GM12865 (cell line): ENCODE measurements around the gene AGBL4.

Experiments used
- DNase-seq: peaks from one replicate; pipeline ENCODE4 v3.0.0; 2010; ENCODE audit warnings: low read depth
- H3K4me3 ChIP-seq: 2 replicates; pipeline ENCODE4 v1.5.1; 2011; ENCODE audit warnings: mild to moderate bottlenecking, low read depth, low read length, control low read depth
- TF ChIP-seq, protein P1 (sequence below): IDR thresholded peaks from 2 replicates; pipeline ENCODE4 v1.5.1; 2011; ENCODE audit warnings: low read length, control low read depth, low read depth, inconsistent platforms; ENCODE audit not compliant: insufficient read depth; ENCODE audit errors: missing control alignments

Gene AGBL4

DNA sequence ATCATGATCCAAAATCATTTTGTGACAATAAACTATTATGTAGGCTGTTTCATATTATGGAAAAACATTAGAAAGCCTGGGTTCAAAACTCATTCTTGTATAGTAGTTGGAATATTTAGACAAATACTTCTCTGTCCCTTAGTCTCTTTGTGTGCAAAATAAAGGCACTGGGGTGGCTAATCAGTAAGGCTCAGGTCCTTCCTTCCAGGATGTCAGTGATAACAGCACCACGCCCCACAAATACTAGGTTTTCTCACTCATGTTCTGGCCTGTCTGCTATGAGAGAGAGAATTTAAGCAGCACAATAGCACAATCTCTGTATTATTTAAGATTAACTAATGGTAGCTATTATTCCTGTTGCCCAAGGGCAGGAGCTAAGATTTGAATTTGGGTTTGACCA, 788.8 kb downstream of the AGBL4 start:
- H3K4me3 ChIP-seq = no peak overlapping the region
- DNase-seq = no peak
- TF ChIP-seq, protein P1, sequence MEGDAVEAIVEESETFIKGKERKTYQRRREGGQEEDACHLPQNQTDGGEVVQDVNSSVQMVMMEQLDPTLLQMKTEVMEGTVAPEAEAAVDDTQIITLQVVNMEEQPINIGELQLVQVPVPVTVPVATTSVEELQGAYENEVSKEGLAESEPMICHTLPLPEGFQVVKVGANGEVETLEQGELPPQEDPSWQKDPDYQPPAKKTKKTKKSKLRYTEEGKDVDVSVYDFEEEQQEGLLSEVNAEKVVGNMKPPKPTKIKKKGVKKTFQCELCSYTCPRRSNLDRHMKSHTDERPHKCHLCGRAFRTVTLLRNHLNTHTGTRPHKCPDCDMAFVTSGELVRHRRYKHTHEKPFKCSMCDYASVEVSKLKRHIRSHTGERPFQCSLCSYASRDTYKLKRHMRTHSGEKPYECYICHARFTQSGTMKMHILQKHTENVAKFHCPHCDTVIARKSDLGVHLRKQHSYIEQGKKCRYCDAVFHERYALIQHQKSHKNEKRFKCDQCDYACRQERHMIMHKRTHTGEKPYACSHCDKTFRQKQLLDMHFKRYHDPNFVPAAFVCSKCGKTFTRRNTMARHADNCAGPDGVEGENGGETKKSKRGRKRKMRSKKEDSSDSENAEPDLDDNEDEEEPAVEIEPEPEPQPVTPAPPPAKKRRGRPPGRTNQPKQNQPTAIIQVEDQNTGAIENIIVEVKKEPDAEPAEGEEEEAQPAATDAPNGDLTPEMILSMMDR = no peak

DNA sequence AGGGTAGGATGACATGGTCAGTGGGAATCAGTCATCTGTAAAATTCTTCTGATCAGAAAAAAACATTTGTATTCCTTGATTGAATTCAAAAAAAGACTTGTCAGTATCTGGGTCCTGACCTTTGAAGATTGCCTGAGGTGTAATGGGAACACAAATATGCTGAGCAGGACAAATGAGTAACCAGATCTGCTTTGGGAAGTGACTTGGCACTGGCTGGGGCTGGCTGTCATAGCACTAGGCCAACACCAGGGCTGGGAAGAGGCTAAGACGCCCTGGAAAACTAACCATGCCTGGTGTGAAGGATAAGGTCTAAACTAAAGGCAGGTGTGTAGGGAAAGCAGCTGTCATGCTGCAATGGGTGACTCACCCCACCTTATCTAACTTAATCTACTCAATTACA, 794.2 kb downstream of the AGBL4 start:
- H3K4me3 ChIP-seq = no peak overlapping the region
- no peak for DNase-seq
- TF ChIP-seq, protein P1 = no peak

- DNase-seq = no peak
- TF ChIP-seq, protein P1 = no peak
- H3K4me3 ChIP-seq = no peak overlapping the region
Observed at GRCh38 chr1:49226758-49227157, 797.0 kb downstream of the AGBL4 start.

DNA sequence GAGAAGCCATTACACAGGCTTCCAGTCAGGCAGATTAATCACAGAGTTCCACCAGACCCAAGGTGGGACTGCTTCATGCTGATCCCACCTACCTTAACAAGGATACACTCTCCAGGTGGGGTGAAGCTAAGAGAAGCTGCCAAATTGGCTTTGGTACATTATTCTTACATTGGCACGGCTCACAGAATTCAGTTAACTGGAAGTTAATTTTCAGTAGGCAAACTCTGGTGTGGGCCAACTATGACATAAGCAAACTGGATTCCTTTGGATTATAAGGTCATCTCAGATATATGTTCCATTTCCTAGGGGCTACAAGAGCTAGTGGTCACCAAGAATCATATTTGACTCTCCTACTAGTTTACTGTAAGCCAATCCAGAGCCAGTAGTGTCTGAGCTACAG, 798.3 kb downstream of the AGBL4 start:
- no peak for DNase-seq
- H3K4me3 ChIP-seq = no peak overlapping the region
- TF ChIP-seq, protein P1 = no peak

DNA sequence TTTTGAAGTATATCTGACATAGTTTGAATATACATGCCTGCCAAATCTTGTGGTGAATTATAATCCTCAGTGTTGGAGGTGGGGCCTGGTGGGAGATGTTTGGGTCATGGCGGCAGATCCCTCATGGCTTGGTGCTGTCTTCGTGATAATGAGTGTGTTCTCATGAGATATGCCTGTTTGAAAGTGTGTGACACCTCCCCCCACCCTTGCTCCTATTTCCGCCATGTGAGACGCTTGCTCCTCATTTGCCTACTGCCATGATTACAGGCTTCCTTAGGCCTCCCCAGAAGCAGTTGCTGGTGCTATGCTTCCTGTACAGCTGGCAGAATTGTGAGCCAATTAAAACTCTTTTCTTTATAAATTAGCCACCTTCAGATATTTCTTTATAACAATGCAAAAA, 810.5 kb downstream of the AGBL4 start:
- H3K4me3 ChIP-seq = no peak overlapping the region
- no peak for DNase-seq
- TF ChIP-seq, protein P1 = no peak

GRCh38 chr1:49208712-49209111, 815.0 kb downstream of the AGBL4 start:
- TF ChIP-seq, protein P1 = no peak
- no peak for DNase-seq
- no peak overlapping the region for H3K4me3 ChIP-seq

GRCh38 chr1:49204720-49205119, 819.0 kb downstream of the AGBL4 start:
- no peak overlapping the region for H3K4me3 ChIP-seq
- DNase-seq = no peak
- TF ChIP-seq, protein P1 = no peak
